ENCODE data around the gene TBC1D32. TPM values are rescaled to one million over a fixed set of nuclear protein-coding genes. Genes with fewer than 3 reads are reported as not detected.
"Not testable (repeated sequence)": the region's sequence is repeated elsewhere in the genome, so short reads cannot be mapped to it uniquely, and the experiment has no call there.

TBC1D32 gene
- total RNA-seq, 2 donors from 2014 or later: 2.3 to 10.4 TPM

DNA sequence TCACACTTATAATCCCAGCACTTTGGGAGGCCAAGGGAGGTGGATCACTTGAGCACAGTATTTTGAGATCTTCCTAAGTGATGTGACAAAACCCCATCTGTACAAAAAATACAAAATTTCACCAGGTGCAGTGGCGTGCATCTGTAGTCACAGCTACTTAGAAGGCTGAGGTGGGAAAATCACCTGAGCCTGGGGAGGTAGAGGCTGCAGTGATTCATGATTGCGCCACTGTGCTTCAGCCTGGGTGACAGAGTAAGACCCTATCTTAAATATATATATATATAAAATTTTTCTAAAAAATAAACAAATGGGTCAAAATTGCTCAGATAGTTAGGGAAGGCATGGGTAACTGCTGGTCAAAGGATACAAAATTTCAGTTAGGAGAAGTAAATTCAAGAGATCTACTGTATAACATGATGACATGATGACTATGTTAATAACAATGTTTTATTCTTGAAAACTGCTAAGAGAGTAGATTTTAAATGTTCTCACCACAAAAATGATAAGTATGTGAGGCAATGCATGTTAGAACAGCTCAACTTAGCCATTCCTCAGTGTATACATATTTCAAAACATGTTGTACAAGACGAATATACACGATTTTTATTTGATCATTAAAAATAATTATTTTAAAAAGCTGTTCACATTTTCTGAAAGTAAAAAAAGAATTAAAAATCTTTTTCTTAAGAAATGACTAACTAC, 24.4 kb downstream of the TBC1D32 start:
- TF ChIP-seq, protein P1, sequence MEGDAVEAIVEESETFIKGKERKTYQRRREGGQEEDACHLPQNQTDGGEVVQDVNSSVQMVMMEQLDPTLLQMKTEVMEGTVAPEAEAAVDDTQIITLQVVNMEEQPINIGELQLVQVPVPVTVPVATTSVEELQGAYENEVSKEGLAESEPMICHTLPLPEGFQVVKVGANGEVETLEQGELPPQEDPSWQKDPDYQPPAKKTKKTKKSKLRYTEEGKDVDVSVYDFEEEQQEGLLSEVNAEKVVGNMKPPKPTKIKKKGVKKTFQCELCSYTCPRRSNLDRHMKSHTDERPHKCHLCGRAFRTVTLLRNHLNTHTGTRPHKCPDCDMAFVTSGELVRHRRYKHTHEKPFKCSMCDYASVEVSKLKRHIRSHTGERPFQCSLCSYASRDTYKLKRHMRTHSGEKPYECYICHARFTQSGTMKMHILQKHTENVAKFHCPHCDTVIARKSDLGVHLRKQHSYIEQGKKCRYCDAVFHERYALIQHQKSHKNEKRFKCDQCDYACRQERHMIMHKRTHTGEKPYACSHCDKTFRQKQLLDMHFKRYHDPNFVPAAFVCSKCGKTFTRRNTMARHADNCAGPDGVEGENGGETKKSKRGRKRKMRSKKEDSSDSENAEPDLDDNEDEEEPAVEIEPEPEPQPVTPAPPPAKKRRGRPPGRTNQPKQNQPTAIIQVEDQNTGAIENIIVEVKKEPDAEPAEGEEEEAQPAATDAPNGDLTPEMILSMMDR (IDR thresholded peaks at IDR 0.05): no peak
- ATAC-seq (ENCODE audit: insufficient number of reproducible peaks, low FRiP score, low read depth) (no peak), DNase-seq (ENCODE audit: low spot score) (no peak)
- no peak overlapping the region for H3K27ac ChIP-seq
- no peaks in the 10 kb centered on the region for H3K4me1 ChIP-seq (ENCODE audit: control insufficient read depth in 1 of 2, low read depth in 2 of 2)
- H3K27me3 ChIP-seq (replicated peaks; ENCODE audit: insufficient read depth): no peaks in the 10 kb centered on the region
- no peak overlapping the region for H3K4me3 ChIP-seq
- H3K9me3 ChIP-seq: no peaks in the 10 kb centered on the region
- H3K36me3 ChIP-seq: no peaks in the 10 kb centered on the region

DNA sequence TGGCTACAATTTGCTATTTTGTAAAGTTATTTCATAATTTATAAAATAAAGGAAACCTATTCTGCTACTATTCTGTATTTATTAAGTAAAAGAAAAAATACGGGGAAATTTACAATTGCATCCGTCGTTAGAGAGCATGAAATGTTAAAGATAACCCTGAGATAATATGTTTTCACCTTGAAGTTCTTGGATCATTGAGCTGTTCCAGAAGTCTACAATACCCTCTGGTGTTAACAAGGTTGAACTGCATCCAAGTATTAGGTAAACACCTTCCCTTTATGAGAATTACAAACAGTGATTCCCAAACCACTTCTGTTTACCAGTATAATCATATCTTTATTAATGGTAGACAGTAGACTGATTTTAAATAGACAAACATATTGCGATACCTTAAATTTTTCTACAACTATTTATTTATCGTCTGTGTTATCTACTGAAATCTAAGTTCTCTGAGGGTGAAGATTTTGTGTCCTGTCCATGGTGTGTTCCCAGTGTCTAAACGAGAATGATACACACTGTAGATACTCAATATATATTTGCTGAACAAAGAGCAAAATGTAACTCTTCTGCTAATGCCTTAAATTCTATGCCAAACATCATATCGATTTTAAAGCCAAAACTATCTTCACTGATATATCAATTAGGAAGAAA, 28.2 kb downstream of the TBC1D32 start:
- Histone ChIP-seq H3K27me3 (replicated peaks; ENCODE audit: insufficient read depth) (no peaks in the 10 kb centered on the region), H3K4me1 (ENCODE audit: control insufficient read depth in 1 of 2, low read depth in 2 of 2) (no peaks in the 10 kb centered on the region), H3K36me3 (no peaks in the 10 kb centered on the region), H3K4me3 (no peak overlapping the region), H3K9me3 (no peaks in the 10 kb centered on the region), H3K27ac (no peak overlapping the region)
- no peak for DNase-seq (ENCODE audit: low spot score)
- no peak for ATAC-seq (ENCODE audit: insufficient number of reproducible peaks, low FRiP score, low read depth)
- TF ChIP-seq, protein P1 (IDR thresholded peaks at IDR 0.05): no peak

DNA sequence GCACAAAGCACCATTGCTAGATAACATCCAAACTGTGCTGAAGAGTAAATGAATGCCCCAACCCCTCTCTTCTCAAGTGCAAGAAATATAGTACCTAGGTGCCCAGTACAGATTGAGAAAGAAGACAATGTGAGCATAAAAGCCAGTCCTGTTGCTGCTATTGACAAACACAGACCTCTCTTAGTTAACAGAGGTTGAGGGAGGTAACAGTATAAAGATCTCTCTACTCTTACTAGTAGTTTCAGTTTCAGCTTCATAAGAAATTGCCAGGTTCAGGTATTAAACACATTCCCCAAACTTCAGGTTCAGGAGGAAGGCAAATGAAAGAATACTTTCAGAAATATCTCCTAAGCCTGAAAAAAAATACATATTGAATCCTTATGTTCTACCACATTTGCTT, 31.4 kb downstream of the TBC1D32 start:
- Histone ChIP-seq H3K4me3 (no peak overlapping the region), H3K4me1 (ENCODE audit: control insufficient read depth in 1 of 2, low read depth in 2 of 2) (no peaks in the 10 kb centered on the region), H3K36me3 (no peaks in the 10 kb centered on the region), H3K27me3 (replicated peaks; ENCODE audit: insufficient read depth) (no peaks in the 10 kb centered on the region), H3K27ac (no peak overlapping the region), H3K9me3 (no peaks in the 10 kb centered on the region)
- DNase-seq (ENCODE audit: low spot score) (no peak), ATAC-seq (ENCODE audit: insufficient number of reproducible peaks, low FRiP score, low read depth) (no peak)
- TF ChIP-seq, protein P1 (IDR thresholded peaks at IDR 0.05): no peak

DNA sequence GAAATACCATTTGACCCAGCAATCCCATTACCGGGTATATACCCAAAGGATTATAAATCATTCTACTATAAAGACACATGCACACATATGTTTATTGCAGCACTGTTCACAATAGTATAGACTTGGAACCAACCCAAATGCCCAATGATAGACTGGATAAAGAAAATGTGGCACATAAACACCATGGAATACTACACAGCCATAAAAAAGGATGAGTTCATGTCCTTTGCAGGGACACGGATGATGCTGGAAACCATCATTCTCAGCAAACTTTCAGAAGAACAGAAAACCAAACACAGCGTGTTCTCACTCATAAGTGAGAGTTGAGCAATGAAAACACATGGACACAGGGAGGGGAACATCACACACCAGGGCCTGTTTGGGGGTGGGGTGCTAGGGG, 33.1 kb downstream of the TBC1D32 start:
- not testable (repeated sequence) for H3K27me3 ChIP-seq (replicated peaks; ENCODE audit: insufficient read depth); H3K9me3 ChIP-seq; DNase-seq (ENCODE audit: low spot score); ATAC-seq (ENCODE audit: insufficient number of reproducible peaks, low FRiP score, low read depth); H3K27ac ChIP-seq; H3K4me1 ChIP-seq (ENCODE audit: control insufficient read depth in 1 of 2, low read depth in 2 of 2); H3K36me3 ChIP-seq; H3K4me3 ChIP-seq

- DNase-seq (ENCODE audit: low spot score) (no peak), ATAC-seq (ENCODE audit: insufficient number of reproducible peaks, low FRiP score, low read depth) (no peak)
- TF ChIP-seq, protein P1 (IDR thresholded peaks at IDR 0.05): no peak
- Histone ChIP-seq H3K4me3 (no peak overlapping the region), H3K9me3 (no peaks in the 10 kb centered on the region), H3K27ac (no peak overlapping the region), H3K4me1 (ENCODE audit: control insufficient read depth in 1 of 2, low read depth in 2 of 2) (no peaks in the 10 kb centered on the region), H3K36me3 (no peaks in the 10 kb centered on the region), H3K27me3 (replicated peaks; ENCODE audit: insufficient read depth) (no peaks in the 10 kb centered on the region)
Measured at GRCh38 chr6:121297694-121298093, 36.6 kb downstream of the TBC1D32 start.
